ENCODE results near the gene MMAB. TPM values are rescaled to one million over a fixed set of nuclear protein-coding genes. Genes with fewer than 3 reads are reported as not detected.

MMAB gene
- total and polyA plus RNA-seq, 10 of the 15 experiments (the other 5 are each of a cell fraction or from before 2014, with no cell fraction given), result 10.6 to 65.3 (median 45.2) TPM

- ChIA-PET CTCF (no interaction called here), POLR2A (no interaction called here), SMC1A (ENCODE audit: uncharacterized antibody, unreplicated experiment) (no interaction called here), RAD21 (ENCODE audit: unreplicated experiment) (no interaction called here)
- Histone ChIP-seq H3K79me2 (ENCODE audit: control insufficient read depth, insufficient read depth, low read length) (no peaks in the 10 kb centered on the region), H3K9me3 (replicated peaks; ENCODE audit: control insufficient read depth, insufficient read depth, low read length) (no peaks in the 10 kb centered on the region), H3K4me2 (ENCODE audit: control insufficient read depth, insufficient read depth) (no peak overlapping the region), H3K9ac (ENCODE audit: control insufficient read depth, insufficient read depth, low read length) (no peak overlapping the region), H3K27ac (ENCODE audit: control insufficient read depth, insufficient read depth) (no peak overlapping the region), H2AFZ (ENCODE audit: control insufficient read depth, low read depth, low read length) (no peak overlapping the region), H3K27me3 (replicated peaks in 1 of 2; ENCODE audit: control insufficient read depth in 2 of 2, insufficient read depth in 2 of 2, low read length in 1 of 2) (no peaks in the 10 kb centered on the region), H3K4me1 (ENCODE audit: control insufficient read depth, insufficient read depth, low read length) (no peaks in the 10 kb centered on the region), H3K36me3 (ENCODE audit: control insufficient read depth in 2 of 2, insufficient read depth in 2 of 2, low read length in 1 of 2) (no peaks in the 10 kb centered on the region; a peak in 1 of 4 replicates), H3K4me3 (no peak overlapping the region), H4K20me1 (ENCODE audit: control insufficient read depth, insufficient read depth) (no peaks in the 10 kb centered on the region)
- WGBS (ENCODE audit: insufficient coverage, insufficient replicate concordance, low lambda C conversion rate, missing lambda C conversion rate), result 95% methylated on average over 2 of the region's 2 CpGs
- in situ Hi-C loops (cut with MboI) (no loop called here), intact Hi-C loops (cut with micrococcal nuclease; ENCODE audit: unreplicated experiment) (no loop called here)
- no peak for DNase-seq (ENCODE audit: low read depth, low spot score)
- TF ChIP-seq STAT3 (IDR thresholded peaks at IDR 0.05; ENCODE audit: low read depth, low read length), result no peak
- no peak for TF ChIP-seq JUND (IDR thresholded peaks at IDR 0.05; ENCODE audit: low read depth, low read length)
- no peak for TF ChIP-seq MXI1 (IDR thresholded peaks at IDR 0.05; ENCODE audit: low read depth, low read length)
- TF ChIP-seq EZH2 (IDR thresholded peaks at IDR 0.05; ENCODE audit: borderline replicate concordance, control insufficient read depth, low read depth, low read length), result no peak
- no peak for TF ChIP-seq PML (IDR thresholded peaks at IDR 0.05; ENCODE audit: low read length)
- no peak for TF ChIP-seq PRDM15 (CRISPR knock-in tag; IDR thresholded peaks at IDR 0.05)
- no peak for TF ChIP-seq HDGF (IDR thresholded peaks at IDR 0.05)
- TF ChIP-seq ZNF217 (IDR thresholded peaks at IDR 0.05), result no peak
- no peak for TF ChIP-seq EGR1 (IDR thresholded peaks at IDR 0.05; ENCODE audit: borderline replicate concordance in 1 of 2, low read depth in 2 of 2, low read length in 2 of 2)
- no peak for TF ChIP-seq ZBTB40 (IDR thresholded peaks at IDR 0.05; ENCODE audit: borderline replicate concordance)
- no peak for TF ChIP-seq DPF2 (IDR thresholded peaks at IDR 0.05)
- TF ChIP-seq SREBF1 (IDR thresholded peaks at IDR 0.05; ENCODE audit: low read length), result no peak
- no peak for TF ChIP-seq MEF2B (IDR thresholded peaks at IDR 0.05; ENCODE audit: partially characterized antibody, poor library complexity, severe bottlenecking)
- TF ChIP-seq POLR2AphosphoS5 (IDR thresholded peaks at IDR 0.05; ENCODE audit: low read length), result no peak
- no peak for TF ChIP-seq TCF7 (IDR thresholded peaks at IDR 0.05; ENCODE audit: borderline replicate concordance)
- TF ChIP-seq GABPA (IDR thresholded peaks at IDR 0.05; ENCODE audit: low read depth), result no peak
- TF ChIP-seq MTA3 (IDR thresholded peaks at IDR 0.05; ENCODE audit: borderline replicate concordance, low read length), result no peak
- no peak for TF ChIP-seq SUZ12 (IDR thresholded peaks at IDR 0.05; ENCODE audit: unreplicated experiment)
- no peak for ATAC-seq
- FAIRE-seq, result no peak
- BruUV-seq (replicated peaks), result no TSS peak
Observed at GRCh38 chr12:109531411-109531810, 41.9 kb downstream of the MMAB start.

Data from GM12878 (cell line).